ENCODE data around the gene C11orf68. TPM values are rescaled to one million over a fixed set of nuclear protein-coding genes. Genes with fewer than 3 reads are reported as not detected.
A peak's percentile ranks its signal among the peaks of the same experiment; 100 is the strongest.

The C11orf68 gene
- total and polyA plus RNA-seq, 9 of the 15 experiments (the other 6 are each of a cell fraction or from before 2014, with no cell fraction given) = 3.6 to 35.9 (median 12.8) TPM

DNA sequence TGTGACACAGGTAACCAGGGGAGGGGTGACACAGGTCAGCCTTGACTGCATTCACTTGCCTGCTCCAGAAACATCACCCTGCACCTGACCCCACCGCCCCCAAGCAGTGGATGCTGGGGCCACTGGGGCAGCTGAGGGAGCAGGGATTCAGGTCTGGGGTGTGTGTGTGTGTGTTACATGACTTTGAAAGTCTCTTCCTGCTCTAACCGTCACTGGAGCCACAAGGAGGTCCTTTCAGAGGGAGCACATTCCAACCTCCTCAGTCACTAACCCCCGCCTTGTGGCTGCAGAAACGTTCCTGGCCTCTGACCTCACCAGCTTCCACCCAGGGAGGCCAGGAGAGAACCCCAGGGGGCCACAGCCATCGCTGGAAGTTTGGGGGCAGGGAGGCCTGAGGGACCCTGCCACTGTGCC, 15.8 kb downstream of the C11orf68 start (continued):
- TF ChIP-seq MTF1 (CRISPR knock-in tag; IDR thresholded peaks at IDR 0.05; ENCODE audit: borderline replicate concordance) = no peak
- 0 out of 2 replicates have a peak, but pooled peaks have one; percentile 25 for TF ChIP-seq CTBP1 (IDR thresholded peaks at IDR 0.05; ENCODE audit: borderline replicate concordance)
- TF ChIP-seq SMAD2 (IDR thresholded peaks at IDR 0.05; ENCODE audit: low read depth, low read length) = no peak
- no peak for TF ChIP-seq SIN3B (IDR thresholded peaks at IDR 0.05; ENCODE audit: low read depth)
- TF ChIP-seq ZC3H11A (IDR thresholded peaks at IDR 0.05; ENCODE audit: low read depth, low read length) = no peak
- TF ChIP-seq NR2C1 (IDR thresholded peaks at IDR 0.05) = peak; percentile 79
- peak; percentile 77 for TF ChIP-seq NR2C1 (tag; IDR thresholded peaks at IDR 0.05)
- TF ChIP-seq, protein P1, sequence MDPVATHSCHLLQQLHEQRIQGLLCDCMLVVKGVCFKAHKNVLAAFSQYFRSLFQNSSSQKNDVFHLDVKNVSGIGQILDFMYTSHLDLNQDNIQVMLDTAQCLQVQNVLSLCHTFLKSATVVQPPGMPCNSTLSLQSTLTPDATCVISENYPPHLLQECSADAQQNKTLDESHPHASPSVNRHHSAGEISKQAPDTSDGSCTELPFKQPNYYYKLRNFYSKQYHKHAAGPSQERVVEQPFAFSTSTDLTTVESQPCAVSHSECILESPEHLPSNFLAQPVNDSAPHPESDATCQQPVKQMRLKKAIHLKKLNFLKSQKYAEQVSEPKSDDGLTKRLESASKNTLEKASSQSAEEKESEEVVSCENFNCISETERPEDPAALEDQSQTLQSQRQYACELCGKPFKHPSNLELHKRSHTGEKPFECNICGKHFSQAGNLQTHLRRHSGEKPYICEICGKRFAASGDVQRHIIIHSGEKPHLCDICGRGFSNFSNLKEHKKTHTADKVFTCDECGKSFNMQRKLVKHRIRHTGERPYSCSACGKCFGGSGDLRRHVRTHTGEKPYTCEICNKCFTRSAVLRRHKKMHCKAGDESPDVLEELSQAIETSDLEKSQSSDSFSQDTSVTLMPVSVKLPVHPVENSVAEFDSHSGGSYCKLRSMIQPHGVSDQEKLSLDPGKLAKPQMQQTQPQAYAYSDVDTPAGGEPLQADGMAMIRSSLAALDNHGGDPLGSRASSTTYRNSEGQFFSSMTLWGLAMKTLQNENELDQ (CRISPR knock-in tag; IDR thresholded peaks at IDR 0.05; ENCODE audit: borderline replicate concordance) = no peak
- TF ChIP-seq DACH1 (IDR thresholded peaks at IDR 0.05; ENCODE audit: partially characterized antibody) = no peak
- TF ChIP-seq ELF2 (CRISPR knock-in tag; IDR thresholded peaks at IDR 0.05) = no peak
- TF ChIP-seq TEAD4 (IDR thresholded peaks at IDR 0.05; ENCODE audit: low read length) = peak; percentile 78
- TF ChIP-seq TEAD4 (CRISPR knock-in tag; IDR thresholded peaks at IDR 0.05; ENCODE audit: borderline replicate concordance) = 0 out of 2 replicates have a peak, but pooled peaks have one; percentile 72
- no peak for TF ChIP-seq ZNF165 (CRISPR knock-in tag; IDR thresholded peaks at IDR 0.05; ENCODE audit: borderline replicate concordance)
- TF ChIP-seq, protein P2, sequence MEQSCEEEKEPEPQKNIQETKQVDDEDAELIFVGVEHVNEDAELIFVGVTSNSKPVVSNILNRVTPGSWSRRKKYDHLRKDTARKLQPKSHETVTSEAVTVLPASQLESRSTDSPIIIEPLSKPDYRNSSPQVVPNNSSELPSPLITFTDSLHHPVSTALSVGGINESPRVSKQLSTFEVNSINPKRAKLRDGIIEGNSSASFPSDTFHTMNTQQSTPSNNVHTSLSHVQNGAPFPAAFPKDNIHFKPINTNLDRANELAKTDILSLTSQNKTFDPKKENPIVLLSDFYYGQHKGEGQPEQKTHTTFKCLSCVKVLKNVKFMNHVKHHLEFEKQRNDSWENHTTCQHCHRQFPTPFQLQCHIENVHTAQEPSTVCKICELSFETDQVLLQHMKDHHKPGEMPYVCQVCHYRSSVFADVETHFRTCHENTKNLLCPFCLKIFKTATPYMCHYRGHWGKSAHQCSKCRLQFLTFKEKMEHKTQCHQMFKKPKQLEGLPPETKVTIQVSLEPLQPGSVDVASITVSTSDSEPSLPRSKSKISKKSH (CRISPR knock-in tag; IDR thresholded peaks at IDR 0.05) = no peak
- peak; percentile 51; the same call in 1 of the 2 replicates for TF ChIP-seq XRCC5 (IDR thresholded peaks at IDR 0.05; ENCODE audit: low read depth, low read length)
- TF ChIP-seq NFE2 (IDR thresholded peaks at IDR 0.05; ENCODE audit: low read depth) = 0 out of 2 replicates have a peak, but pooled peaks have one; percentile 5
- TF ChIP-seq, protein P3, sequence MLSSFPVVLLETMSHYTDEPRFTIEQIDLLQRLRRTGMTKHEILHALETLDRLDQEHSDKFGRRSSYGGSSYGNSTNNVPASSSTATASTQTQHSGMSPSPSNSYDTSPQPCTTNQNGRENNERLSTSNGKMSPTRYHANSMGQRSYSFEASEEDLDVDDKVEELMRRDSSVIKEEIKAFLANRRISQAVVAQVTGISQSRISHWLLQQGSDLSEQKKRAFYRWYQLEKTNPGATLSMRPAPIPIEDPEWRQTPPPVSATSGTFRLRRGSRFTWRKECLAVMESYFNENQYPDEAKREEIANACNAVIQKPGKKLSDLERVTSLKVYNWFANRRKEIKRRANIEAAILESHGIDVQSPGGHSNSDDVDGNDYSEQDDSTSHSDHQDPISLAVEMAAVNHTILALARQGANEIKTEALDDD (IDR thresholded peaks at IDR 0.05) = peak; percentile 27; the same call in 1 of the 2 replicates
- TF ChIP-seq, protein P4, sequence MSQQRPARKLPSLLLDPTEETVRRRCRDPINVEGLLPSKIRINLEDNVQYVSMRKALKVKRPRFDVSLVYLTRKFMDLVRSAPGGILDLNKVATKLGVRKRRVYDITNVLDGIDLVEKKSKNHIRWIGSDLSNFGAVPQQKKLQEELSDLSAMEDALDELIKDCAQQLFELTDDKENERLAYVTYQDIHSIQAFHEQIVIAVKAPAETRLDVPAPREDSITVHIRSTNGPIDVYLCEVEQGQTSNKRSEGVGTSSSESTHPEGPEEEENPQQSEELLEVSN (IDR thresholded peaks at IDR 0.05; ENCODE audit: borderline replicate concordance in 1 of 2, extremely low read depth in 1 of 2, insufficient read depth in 1 of 2, insufficient read length in 1 of 2, low read depth in 1 of 2, low read length in 1 of 2, poor library complexity in 1 of 2, severe bottlenecking in 1 of 2) = no peak
- TF ChIP-seq, protein P5, sequence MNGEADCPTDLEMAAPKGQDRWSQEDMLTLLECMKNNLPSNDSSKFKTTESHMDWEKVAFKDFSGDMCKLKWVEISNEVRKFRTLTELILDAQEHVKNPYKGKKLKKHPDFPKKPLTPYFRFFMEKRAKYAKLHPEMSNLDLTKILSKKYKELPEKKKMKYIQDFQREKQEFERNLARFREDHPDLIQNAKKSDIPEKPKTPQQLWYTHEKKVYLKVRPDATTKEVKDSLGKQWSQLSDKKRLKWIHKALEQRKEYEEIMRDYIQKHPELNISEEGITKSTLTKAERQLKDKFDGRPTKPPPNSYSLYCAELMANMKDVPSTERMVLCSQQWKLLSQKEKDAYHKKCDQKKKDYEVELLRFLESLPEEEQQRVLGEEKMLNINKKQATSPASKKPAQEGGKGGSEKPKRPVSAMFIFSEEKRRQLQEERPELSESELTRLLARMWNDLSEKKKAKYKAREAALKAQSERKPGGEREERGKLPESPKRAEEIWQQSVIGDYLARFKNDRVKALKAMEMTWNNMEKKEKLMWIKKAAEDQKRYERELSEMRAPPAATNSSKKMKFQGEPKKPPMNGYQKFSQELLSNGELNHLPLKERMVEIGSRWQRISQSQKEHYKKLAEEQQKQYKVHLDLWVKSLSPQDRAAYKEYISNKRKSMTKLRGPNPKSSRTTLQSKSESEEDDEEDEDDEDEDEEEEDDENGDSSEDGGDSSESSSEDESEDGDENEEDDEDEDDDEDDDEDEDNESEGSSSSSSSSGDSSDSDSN (IDR thresholded peaks at IDR 0.05; ENCODE audit: borderline replicate concordance in 1 of 2, low read depth in 2 of 2, low read length in 2 of 2) = no peak
- TF ChIP-seq KLF1 (tag; IDR thresholded peaks at IDR 0.05) = no peak
